ENCODE measurements around the gene CEMIP. TPM values are rescaled to one million over a fixed set of nuclear protein-coding genes. Genes with fewer than 3 reads are reported as not detected.

Gene CEMIP
- total RNA-seq, 4 donors from 2014 or later, result 0.27 to 0.32 TPM; not detected in 2

DNA sequence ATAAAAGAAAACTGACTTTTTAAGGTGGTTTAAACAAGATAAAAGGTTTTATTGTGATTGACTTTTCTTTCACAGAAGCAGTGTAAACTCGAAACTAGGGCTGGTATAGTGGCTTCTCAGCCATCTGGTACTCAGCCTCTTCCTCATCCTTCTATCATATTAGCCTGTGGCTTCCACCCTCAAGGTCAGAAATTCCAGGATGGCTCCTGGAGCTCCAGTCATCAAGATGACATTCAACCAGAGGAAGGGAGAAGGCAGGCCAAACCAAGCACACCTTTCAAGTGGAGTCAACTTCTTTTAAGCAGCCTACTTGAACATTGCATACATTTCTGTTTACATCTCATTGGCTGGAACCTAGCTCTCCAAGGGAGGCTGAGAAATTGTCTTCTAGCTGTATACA is 211.8 kb downstream of the CEMIP start:
- intact Hi-C loops (cut with DNase I; ENCODE audit: low total_unique reads), result no loop called here
- 50% methylated on average over 1 of the region's 1 CpG for WGBS, 2 donors (ENCODE audit: low coverage in 1 of 2)
- H3K4me3 ChIP-seq, result no peak overlapping the region

DNA sequence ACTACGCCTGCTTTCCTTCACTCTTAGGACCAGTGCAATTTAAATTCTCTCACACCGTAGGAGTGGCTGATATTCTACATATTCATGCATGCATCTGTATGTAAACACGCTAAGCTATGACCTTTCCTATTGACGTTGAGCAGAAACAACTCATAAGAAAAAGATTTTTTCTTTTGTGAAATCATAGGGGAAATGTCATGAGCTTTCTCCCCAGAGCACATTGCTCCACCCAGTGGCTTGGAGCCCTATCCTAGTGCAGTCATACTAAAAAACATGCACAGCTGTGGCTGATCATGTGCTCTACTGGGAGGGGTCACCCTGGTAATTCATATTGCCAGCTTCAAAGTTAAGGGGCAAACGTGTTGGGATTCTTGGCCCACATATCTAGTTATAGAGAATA is 212.3 kb downstream of the CEMIP start:
- intact Hi-C loops (cut with DNase I; ENCODE audit: low total_unique reads), result no loop called here
- in situ Hi-C loops (cut with MboI; ENCODE audit: low pct_ligation_motif_present in 1 of 4, low pct_unique_long_range_greater_than_20kb in 1 of 4, low sequenced_read_pairs in 3 of 4), result loop anchor here in 1 of 4 donors (25.0 kb wide), 1 partner anchor 271 kb away; no protein-coding TSS in a partner anchor
- Histone ChIP-seq H3K9me3 (peaks cover 0 to 2% of the 10 kb centered on the region in 2 donors), H3K27ac (peak overlapping the region; percentile 87 to 89 (median 88)), H3K4me1 (peaks cover 8 to 37% (median 23%) of the 10 kb centered on the region in 4 donors), H3K27me3 (no peaks in the 10 kb centered on the region), H3K4me3 (no peak overlapping the region), H3K36me3 (no peaks in the 10 kb centered on the region)
- 57 to 61% methylated on average over 2 to 5 of the region's 5 CpGs for WGBS, 2 donors (ENCODE audit: low coverage in 1 of 2)
- TF ChIP-seq POLR2A (IDR thresholded peaks at IDR 0.05) (no peak), POLR2AphosphoS5 (IDR thresholded peaks at IDR 0.05) (peak; percentile 18 to 22 (median 18))
- TF ChIP-seq, protein P1, sequence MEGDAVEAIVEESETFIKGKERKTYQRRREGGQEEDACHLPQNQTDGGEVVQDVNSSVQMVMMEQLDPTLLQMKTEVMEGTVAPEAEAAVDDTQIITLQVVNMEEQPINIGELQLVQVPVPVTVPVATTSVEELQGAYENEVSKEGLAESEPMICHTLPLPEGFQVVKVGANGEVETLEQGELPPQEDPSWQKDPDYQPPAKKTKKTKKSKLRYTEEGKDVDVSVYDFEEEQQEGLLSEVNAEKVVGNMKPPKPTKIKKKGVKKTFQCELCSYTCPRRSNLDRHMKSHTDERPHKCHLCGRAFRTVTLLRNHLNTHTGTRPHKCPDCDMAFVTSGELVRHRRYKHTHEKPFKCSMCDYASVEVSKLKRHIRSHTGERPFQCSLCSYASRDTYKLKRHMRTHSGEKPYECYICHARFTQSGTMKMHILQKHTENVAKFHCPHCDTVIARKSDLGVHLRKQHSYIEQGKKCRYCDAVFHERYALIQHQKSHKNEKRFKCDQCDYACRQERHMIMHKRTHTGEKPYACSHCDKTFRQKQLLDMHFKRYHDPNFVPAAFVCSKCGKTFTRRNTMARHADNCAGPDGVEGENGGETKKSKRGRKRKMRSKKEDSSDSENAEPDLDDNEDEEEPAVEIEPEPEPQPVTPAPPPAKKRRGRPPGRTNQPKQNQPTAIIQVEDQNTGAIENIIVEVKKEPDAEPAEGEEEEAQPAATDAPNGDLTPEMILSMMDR (IDR thresholded peaks at IDR 0.05), result no peak
- peak; percentile 43 for DNase-seq

More for the DNA sequence above, 211.8 kb downstream of the CEMIP start:
- Histone ChIP-seq H3K9me3 (no peaks in the 10 kb centered on the region), H3K27ac (peak overlapping the region; percentile 87 to 89 (median 88)), H3K36me3 (no peaks in the 10 kb centered on the region), H3K27me3 (no peaks in the 10 kb centered on the region), H3K4me1 (peaks cover 8 to 37% (median 23%) of the 10 kb centered on the region in 4 donors)
- TF ChIP-seq EP300 (IDR thresholded peaks at IDR 0.05; ENCODE audit: low read depth), result no peak
- no peak for TF ChIP-seq POLR2A (IDR thresholded peaks at IDR 0.05)
- TF ChIP-seq POLR2AphosphoS5 (IDR thresholded peaks at IDR 0.05), result no peak
- TF ChIP-seq, protein P1 (IDR thresholded peaks at IDR 0.05), result no peak
- in situ Hi-C loops (cut with MboI; ENCODE audit: low pct_ligation_motif_present in 1 of 4, low pct_unique_long_range_greater_than_20kb in 1 of 4, low sequenced_read_pairs in 3 of 4), result loop anchor here in 1 of 4 donors (25.0 kb wide), 1 partner anchor 271 kb away; no protein-coding TSS in a partner anchor
- DNase-seq, result no peak

DNA sequence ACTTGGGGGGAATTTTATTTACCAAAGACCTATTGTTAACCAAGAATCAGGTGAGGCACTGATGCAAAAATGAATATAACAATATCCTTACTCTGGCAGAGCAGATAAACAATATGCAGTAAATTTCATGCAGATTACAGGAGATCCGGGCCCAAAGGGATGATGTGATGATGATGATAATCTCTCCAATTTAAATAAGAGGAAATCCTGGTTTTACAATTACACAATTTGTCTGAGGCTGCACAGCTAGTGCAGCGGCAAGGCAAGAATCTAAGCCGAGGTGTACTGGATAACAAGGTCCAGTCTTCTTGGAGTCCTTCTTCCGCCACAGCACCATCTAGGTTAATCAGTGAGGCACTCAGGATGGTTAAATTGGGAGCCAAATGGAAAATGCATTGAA is 212.8 kb downstream of the CEMIP start:
- Histone ChIP-seq H3K36me3 (no peaks in the 10 kb centered on the region), H3K27me3 (no peaks in the 10 kb centered on the region), H3K27ac (peak overlapping the region; percentile 87 to 89 (median 88)), H3K9me3 (peaks cover 0 to 4% of the 10 kb centered on the region in 2 donors), H3K4me3 (no peak overlapping the region), H3K4me1 (peaks cover 8 to 37% (median 21%) of the 10 kb centered on the region in 4 donors)
- DNase-seq, result no peak
- TF ChIP-seq POLR2AphosphoS5 (IDR thresholded peaks at IDR 0.05) (no peak), EP300 (IDR thresholded peaks at IDR 0.05; ENCODE audit: low read depth) (no peak), POLR2A (IDR thresholded peaks at IDR 0.05) (no peak)
- TF ChIP-seq, protein P1 (IDR thresholded peaks at IDR 0.05), result no peak
- intact Hi-C loops (cut with DNase I; ENCODE audit: low total_unique reads), result no loop called here
- in situ Hi-C loops (cut with MboI; ENCODE audit: low pct_ligation_motif_present in 1 of 4, low pct_unique_long_range_greater_than_20kb in 1 of 4, low sequenced_read_pairs in 3 of 4), result loop anchor here in 1 of 4 donors (25.0 kb wide), 1 partner anchor 270 kb away; no protein-coding TSS in a partner anchor
- WGBS, 2 donors (ENCODE audit: low coverage in 1 of 2), result 80 to 83% methylated on average over 1 to 4 of the region's 4 CpGs

DNA sequence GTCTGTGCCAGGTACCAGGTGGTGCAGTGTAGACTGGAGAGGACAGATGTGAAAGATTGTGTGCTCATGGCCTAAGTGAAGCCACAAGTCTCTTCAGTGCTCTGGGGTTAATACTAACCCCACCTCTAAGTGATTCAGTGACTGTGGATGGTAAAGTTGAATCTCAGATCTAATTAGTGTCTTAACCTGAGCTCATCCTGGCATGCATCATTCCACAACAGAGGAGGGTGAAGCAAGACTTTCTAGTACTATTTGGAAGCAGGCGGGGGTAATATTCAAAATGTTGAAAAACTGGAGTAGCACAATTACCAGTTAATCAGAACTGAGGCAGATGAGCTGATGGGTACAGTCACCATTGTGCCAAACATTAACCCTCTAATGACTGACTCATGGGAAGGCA is 213.3 kb downstream of the CEMIP start:
- in situ Hi-C loops (cut with MboI; ENCODE audit: low pct_ligation_motif_present in 1 of 4, low pct_unique_long_range_greater_than_20kb in 1 of 4, low sequenced_read_pairs in 3 of 4) (loop anchor here in 1 of 4 donors (25.0 kb wide), 1 partner anchor 270 kb away; no protein-coding TSS in a partner anchor), intact Hi-C loops (cut with DNase I; ENCODE audit: low total_unique reads) (no loop called here)
- H3K36me3 ChIP-seq, result no peaks in the 10 kb centered on the region
- H3K9me3 ChIP-seq, result peaks cover 0 to 4% of the 10 kb centered on the region in 2 donors
- H3K4me1 ChIP-seq, result peaks cover 8 to 35% (median 21%) of the 10 kb centered on the region in 4 donors
- TF ChIP-seq POLR2AphosphoS5 (IDR thresholded peaks at IDR 0.05), result no peak
- no peak for TF ChIP-seq EP300 (IDR thresholded peaks at IDR 0.05; ENCODE audit: low read depth)
- TF ChIP-seq, protein P1 (IDR thresholded peaks at IDR 0.05), result no peak
- TF ChIP-seq POLR2A (IDR thresholded peaks at IDR 0.05), result no peak
- no peak for DNase-seq
- H3K27ac ChIP-seq, result no peak overlapping the region
- H3K4me3 ChIP-seq, result no peak overlapping the region
- WGBS, 2 donors (ENCODE audit: low coverage in 1 of 2), result 88 to 100% methylated on average over 1 of the region's 1 CpG
- H3K27me3 ChIP-seq, result no peaks in the 10 kb centered on the region

All from transverse colon (tissue), 4 donors.